GM10248 (cell line): ENCODE measurements around the gene EFNB3.

Experiments
- CTCF ChIA-PET: fragments of 300-600 bp; sonication (Branson Sonifier 250); formaldehyde crosslinking; extraction: SDS; loops from one replicate; lab custom pipeline; 2021; ENCODE audit warnings: antibody characterized with exemption; lab: Yijun Ruan, JAX
- POLR2A ChIA-PET: fragments of 350-650 bp; sonication (Branson Sonifier 250); formaldehyde crosslinking; extraction: SDS; loops from one replicate; lab custom pipeline; 2020; ENCODE audit warnings: antibody characterized with exemption; lab: Yijun Ruan, JAX
- DNase-seq: peaks from one replicate; pipeline ENCODE4 v3.0.0; 2012; ENCODE audit errors: extremely low spot score
- CTCF ChIP-seq: IDR thresholded peaks from 2 replicates; pipeline ENCODE4 v1.5.1; 2012; ENCODE audit warnings: mild to moderate bottlenecking, low read depth; ENCODE audit errors: extremely low read depth, missing control alignments, control extremely low read depth

The EFNB3 gene

GRCh38 chr17:7744416-7744815 lies 39.4 kb downstream of the EFNB3 start:
- CTCF ChIA-PET, result interaction anchor here (0.9 to 3.3 kb wide), 31 partner anchors 9 to 346 kb away, joined by 3 to 30 read pairs (median 6); partner anchors contain the start of genes NAA38 and TMEM88
- TF ChIP-seq CTCF, result no peak
- DNase-seq, result no peak
- POLR2A ChIA-PET, result no interaction called here

- ChIA-PET POLR2A (no interaction called here), CTCF (interaction anchor here (3.2 to 3.3 kb wide), 2 partner anchors 296 to 311 kb away, joined by 18 to 20 read pairs; no protein-coding TSS in a partner anchor)
- no peak for DNase-seq
- TF ChIP-seq CTCF, result no peak
Observed at GRCh38 chr17:7745748-7746470, 40.9 kb downstream of the EFNB3 start.

GRCh38 chr17:7747635-7748071 lies 42.7 kb downstream of the EFNB3 start:
- ChIA-PET CTCF (interaction anchor here (0.9 to 1.7 kb wide), 6 partner anchors 9 to 243 kb away, joined by 3 to 7 read pairs (median 4); no protein-coding TSS in a partner anchor), POLR2A (no interaction called here)
- no peak for TF ChIP-seq CTCF
- no peak for DNase-seq

GRCh38 chr17:7748076-7748775 lies 43.2 kb downstream of the EFNB3 start:
- ChIA-PET CTCF (interaction anchor here (0.8 to 1.7 kb wide), 7 partner anchors 8 to 242 kb away, joined by 3 to 7 read pairs (median 4); no protein-coding TSS in a partner anchor), POLR2A (no interaction called here)
- DNase-seq, result no peak
- TF ChIP-seq CTCF, result no peak

GRCh38 chr17:7750321-7750821 lies 45.4 kb downstream of the EFNB3 start:
- ChIA-PET POLR2A (no interaction called here), CTCF (no interaction called here)
- no peak for TF ChIP-seq CTCF
- no peak for DNase-seq

GRCh38 chr17:7754656-7755055 lies 49.7 kb downstream of the EFNB3 start:
- POLR2A ChIA-PET, result no interaction called here
- DNase-seq, result no peak
- no peak for TF ChIP-seq CTCF
- CTCF ChIA-PET, result interaction anchor here (1.4 to 5.3 kb wide), 2 partner anchors 11 to 27 kb away, joined by 3 to 30 read pairs; no protein-coding TSS in a partner anchor
